Erythroblast (primary cell): ENCODE data around the gene CDKAL1.

Experiments used
- DNase-seq, 2 experiments: peaks; one replicate each; lab custom pipeline; 2025; lab: John Stamatoyannopoulos, UW
- GATA1 ChIP-seq: IDR thresholded peaks from 2 replicates; pipeline ENCODE4 v1.6.1; 2011; ENCODE audit warnings: low read depth, mild to moderate bottlenecking, control low read depth, low read length, moderate library complexity
- POLR2A ChIP-seq: IDR thresholded peaks from 2 replicates; pipeline ENCODE4 v1.6.1; 2011; ENCODE audit warnings: mild to moderate bottlenecking, low read length

CDKAL1 gene

DNA sequence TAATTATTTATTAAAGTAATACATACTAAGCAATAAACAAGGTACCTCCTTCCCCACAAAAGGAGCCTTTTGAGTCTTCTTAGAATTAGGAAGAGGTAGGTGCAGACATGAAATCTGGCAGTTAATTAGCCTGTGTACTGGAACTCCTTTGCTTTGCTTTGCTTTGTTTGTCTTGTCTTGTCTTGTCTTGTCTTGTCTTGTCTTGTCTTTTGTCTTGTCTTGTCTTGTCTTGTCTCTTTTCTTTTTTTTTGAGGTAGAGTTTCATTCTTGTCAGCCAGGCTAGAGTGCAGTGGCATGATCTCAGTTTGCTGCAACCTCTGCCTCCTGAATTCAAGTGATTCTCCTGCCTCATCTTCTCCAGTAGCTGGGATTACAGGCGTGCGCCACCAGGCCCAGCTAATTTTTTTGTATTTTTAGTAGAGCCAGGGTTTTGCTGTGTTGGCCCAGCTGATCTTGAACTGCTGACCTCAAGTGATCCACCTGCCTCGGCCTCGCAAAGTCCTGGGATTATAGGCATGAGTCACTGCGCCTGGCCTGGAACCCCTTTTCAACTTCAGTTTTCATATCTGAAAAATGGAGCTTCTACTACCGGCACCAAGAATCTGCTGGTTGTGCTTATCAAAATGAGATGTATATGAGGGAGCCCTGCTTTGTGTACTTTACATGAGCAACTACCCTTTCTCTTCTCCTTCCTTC is 301.2 kb downstream of the CDKAL1 start:
- TF ChIP-seq POLR2A: no peak
- no peak for TF ChIP-seq GATA1
- no peak for DNase-seq

GRCh38 chr6:20837189-20837588 is 302.9 kb downstream of the CDKAL1 start:
- DNase-seq: no peak
- TF ChIP-seq POLR2A (no peak), GATA1 (no peak)

GRCh38 chr6:20838113-20838512 is 303.9 kb downstream of the CDKAL1 start:
- TF ChIP-seq POLR2A: no peak
- TF ChIP-seq GATA1: no peak
- no peak for DNase-seq

DNA sequence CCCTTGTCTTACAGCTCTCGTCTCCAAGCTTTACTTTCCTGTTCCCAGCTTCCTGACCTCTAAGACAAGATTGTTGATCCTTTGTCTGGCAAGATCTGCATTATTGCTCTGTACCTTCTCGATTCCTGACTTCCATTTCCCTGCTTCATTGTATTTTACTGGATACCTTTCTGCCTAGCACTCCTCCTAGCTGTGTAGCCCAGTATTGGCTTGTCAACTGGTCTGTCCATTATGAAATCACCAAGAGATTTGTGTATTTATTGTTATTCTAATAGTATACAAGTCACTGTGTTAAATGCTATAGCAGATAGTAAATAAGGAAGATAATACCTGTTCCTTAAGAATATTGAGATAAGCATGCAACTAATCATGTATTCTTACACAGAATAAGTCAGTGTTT is 305.4 kb downstream of the CDKAL1 start:
- TF ChIP-seq GATA1 (no peak), POLR2A (no peak)
- no peak for DNase-seq

DNA sequence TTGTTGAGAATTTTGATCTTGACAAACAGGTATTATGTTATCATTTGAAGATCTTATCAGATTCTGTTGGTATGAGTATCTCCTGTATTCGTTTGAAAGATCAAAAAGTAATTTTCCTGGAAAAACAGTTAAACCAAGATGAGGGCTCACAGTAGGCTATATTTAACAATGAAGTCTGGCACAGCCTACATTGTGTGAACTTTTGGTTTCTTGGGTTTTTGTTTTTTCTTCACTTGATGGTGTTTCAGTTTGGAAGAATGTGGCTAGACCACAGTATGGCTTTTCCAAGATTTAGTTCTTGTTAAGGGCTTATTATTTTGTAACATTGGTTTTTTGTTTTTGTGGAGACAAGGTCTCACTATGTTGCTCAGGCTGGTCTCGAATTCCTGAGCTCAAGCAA is 306.4 kb downstream of the CDKAL1 start:
- no peak for DNase-seq

DNA sequence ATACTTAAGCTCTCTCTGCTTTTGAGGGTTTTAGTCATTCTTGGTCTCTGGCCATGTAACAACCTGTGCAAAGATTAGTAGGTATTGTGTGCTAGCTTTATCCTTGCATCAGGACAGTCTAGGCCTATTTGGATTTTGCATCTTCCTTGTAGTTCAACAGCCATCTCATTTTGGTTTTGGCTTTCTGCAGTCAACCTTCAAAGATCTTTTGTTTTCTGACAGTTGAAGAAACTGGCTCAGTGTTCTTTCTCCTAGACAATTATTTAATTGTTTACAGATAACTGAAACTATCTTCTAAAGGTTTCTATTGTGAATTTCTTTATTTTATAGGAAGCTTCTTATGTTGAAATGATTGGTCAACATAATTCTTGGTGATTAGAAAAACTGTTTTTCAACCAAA is 307.5 kb downstream of the CDKAL1 start:
- TF ChIP-seq POLR2A (no peak), GATA1 (no peak)
- DNase-seq: no peak

More for the DNA sequence above, 306.4 kb downstream of the CDKAL1 start:
- TF ChIP-seq POLR2A (no peak), GATA1 (no peak)

DNA sequence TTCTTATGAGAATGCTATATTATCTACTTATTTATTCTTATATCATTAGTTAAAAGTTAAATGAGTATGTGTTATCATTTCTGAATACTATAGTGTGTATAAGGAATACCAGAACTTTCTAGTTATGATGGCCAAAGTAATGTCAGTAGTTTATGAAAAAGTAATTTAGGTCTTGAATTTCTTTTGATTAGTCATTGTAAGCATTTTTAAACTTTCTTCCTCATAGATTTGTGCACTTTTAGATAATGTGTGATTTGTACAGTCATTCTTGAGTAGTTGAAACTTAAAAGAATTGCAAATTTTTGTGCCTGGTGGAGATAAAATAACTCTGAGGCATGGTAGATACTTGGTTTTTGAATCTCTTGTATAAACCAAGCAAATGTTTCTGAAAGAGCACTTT is 311.3 kb downstream of the CDKAL1 start:
- peak in 1 of 2 experiments; percentile 8 for DNase-seq
- TF ChIP-seq GATA1: no peak
- TF ChIP-seq POLR2A: no peak

- no peak for TF ChIP-seq POLR2A
- no peak for TF ChIP-seq GATA1
- DNase-seq: peak; percentile 62 to 65
Measured at GRCh38 chr6:20846602-20847028, 312.4 kb downstream of the CDKAL1 start.

DNA sequence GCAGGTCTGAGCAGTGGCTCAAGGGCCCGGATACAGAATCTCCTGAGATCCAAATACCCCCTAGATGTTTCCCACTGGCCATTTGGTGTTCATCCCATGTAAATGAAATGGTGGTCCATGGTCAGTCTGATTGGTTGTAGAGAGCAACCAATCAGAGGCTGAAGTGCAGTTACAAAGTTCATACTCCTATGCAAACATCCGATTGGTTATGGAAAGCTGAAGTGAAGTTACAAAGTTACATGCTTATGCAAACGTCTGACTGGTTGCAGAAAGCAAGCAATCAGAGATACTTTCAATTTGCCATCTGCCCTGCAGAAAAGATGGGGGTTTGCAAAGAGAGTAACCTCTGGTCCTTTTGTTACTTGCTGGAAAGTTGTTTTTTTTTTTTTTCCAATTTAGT is 313.6 kb downstream of the CDKAL1 start:
- TF ChIP-seq GATA1: no peak
- TF ChIP-seq POLR2A: no peak
- DNase-seq: no peak

GRCh38 chr6:20850686-20851416 is 316.6 kb downstream of the CDKAL1 start:
- DNase-seq: no peak
- TF ChIP-seq POLR2A (no peak), GATA1 (no peak)

DNA sequence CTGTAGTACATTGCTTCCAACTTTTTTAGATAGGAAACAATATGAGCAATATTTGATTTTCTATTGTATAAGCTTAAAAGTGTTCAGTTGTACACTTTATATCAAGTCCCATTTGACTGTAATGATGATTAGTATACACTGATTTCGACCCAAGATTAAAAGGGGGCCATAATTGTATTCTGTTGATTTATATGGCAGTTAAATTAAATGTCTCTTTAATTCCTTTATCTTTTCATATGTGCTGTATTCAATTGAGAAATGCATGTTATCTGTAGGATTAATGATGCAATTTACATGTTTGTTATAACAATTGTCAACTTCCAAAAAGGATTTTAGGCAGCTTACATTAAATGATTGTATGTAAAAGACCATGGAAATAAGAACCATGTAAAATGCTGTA is 317.5 kb downstream of the CDKAL1 start:
- DNase-seq: no peak
- TF ChIP-seq POLR2A: no peak
- TF ChIP-seq GATA1: no peak

DNA sequence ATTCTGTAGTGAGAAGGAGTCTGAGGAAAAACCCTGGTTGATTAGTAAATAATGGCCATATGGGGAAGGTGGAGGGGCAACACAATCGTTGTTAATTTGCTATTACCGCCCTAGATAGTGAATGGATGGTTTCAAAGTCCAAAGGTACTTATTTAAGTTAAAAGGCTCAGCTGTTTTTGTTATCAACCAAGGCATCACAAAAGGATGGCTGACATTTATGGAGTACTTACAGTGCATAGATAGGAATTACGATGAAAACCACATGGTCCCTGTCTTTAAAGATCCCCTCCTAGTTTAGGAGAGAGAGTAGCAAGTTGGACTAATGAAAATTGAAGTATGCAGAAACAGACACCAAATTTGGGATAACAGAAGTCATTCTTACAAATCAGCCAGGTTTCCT is 319.6 kb downstream of the CDKAL1 start:
- no peak for TF ChIP-seq POLR2A
- TF ChIP-seq GATA1: no peak
- no peak for DNase-seq

GRCh38 chr6:20856681-20857288 is 322.5 kb downstream of the CDKAL1 start:
- DNase-seq: no peak

GRCh38 chr6:20861481-20861880 is 327.2 kb downstream of the CDKAL1 start:
- DNase-seq: no peak
- no peak for TF ChIP-seq POLR2A
- TF ChIP-seq GATA1: no peak

More at GRCh38 chr6:20856681-20857288, 322.5 kb downstream of the CDKAL1 start:
- TF ChIP-seq GATA1 (no peak), POLR2A (no peak)

- DNase-seq: no peak
- TF ChIP-seq GATA1 (no peak), POLR2A (no peak)
Measured at GRCh38 chr6:20866036-20866435, 331.8 kb downstream of the CDKAL1 start.
